HG03460 (cell line): ENCODE results near the gene PPIL4.
"Not testable (repeated sequence)": the region's sequence is repeated elsewhere in the genome, so short reads cannot be mapped to it uniquely, and the experiment has no call there.

Experiments used
- ATAC-seq: cut with Tn5 transposase; IDR thresholded peaks from one replicate; pipeline ENCODE4 v1.9.1; 2021; ENCODE audit not compliant: unreplicated experiment

PPIL4 gene

GRCh38 chr6:149462712-149463111 is 83.1 kb downstream of the PPIL4 start:
- ATAC-seq = not testable (repeated sequence)

- no peak for ATAC-seq
Measured at GRCh38 chr6:149461670-149462069, 84.2 kb downstream of the PPIL4 start.

DNA sequence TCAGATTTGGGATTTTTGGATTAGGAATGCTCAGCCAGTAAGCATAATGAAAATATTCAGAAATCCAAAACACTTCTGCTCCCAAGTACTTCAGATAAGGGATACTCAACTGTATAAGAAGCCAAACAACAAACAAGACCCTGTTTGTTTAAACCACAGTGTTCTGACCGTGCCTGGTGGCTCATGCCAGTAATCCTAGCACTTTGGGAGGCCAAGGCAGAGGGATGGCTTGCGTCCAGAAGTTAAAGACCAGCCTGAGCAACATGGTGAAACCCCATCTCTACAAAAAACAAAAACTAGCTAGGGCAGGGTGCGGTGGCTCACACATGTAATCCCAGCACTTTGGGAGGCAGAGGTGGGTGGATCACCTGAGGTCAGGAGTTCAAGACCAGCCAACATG is 85.6 kb downstream of the PPIL4 start:
- not testable (repeated sequence) for ATAC-seq

DNA sequence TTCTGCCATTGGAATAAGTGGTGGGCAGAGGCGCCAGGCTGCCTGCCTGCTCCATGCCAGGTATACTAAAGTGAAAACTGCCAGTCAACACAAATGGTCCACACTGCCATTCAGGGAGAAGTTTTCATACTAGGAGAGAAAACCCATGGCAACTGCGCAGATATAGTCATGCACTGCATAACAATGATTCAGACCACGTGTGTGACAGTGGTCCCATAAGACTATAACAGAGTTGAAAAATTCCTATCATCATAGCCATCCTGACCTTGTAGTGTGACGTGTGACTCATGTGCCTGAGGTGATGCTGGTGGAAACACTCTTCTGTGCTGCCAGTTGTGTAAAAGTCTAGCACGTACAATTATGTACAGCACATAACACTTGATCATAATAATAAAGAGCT is 86.1 kb downstream of the PPIL4 start:
- no peak for ATAC-seq

- no peak for ATAC-seq
Measured at GRCh38 chr6:149458806-149459205, 87.0 kb downstream of the PPIL4 start.

GRCh38 chr6:149458196-149458595 is 87.6 kb downstream of the PPIL4 start:
- no peak for ATAC-seq

DNA sequence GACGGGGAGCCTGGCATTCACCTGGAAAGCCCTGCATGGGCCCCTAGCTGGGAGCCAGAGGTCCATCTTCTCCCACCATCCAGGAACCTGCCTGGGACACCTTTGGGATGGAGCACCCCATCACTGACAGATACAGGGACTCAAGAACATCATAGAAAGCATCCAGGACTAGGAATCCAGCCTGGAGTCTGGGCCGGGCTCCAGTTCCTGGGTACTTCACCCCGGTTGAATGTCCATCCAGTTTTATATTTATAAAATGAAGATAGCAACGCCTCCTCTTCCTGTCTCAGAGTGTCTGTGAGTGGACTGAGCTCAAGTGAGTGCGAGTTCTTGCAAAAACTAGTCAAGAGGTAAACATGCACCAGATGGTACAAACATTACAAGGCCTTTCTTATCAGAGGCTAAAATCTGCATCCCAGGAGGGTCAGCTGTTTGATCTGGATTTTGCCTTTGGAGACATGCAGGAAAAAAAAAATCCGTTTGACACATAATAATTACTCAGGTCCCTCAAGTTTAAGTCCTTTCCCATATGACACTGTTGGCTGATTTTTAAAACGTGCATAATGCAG is 88.4 kb downstream of the PPIL4 start:
- ATAC-seq = no peak

DNA sequence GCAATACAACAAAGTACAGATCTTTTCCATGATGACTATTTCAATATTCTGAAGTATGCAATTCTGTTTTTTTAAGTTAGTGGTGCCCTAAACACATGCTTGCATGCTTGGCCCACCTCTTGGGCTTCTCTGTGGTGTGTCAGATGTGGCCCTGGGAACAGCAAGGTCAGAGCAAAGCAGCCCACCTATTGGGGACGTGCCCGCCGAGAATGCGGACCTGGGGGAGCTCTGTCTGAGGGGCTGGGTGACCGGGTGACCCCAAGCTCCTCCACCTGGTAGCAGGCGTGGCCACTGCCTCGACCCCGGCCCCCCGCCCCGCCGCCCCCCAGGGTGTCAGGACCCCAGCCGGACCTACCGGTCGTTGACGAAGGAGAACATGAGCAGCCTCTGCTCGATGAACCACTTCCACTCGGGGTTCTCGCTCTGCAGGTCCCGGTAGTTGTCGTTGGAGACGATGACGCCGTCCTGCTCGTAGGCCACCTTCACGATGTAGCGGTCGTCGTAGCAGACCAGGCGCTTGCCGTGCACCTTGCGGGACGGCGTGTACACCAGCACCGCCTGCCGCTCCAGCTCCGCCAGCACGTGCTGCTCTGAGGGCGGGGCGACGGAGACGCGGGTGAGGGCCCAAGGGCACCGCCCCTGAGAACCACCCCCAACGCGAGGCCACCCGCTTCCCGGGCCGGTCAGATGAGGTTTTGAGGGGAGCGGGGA is 89.4 kb downstream of the PPIL4 start:
- ATAC-seq = no peak

GRCh38 chr6:149455031-149455732 is 90.7 kb downstream of the PPIL4 start:
- ATAC-seq = no peak
